ENCODE data around the gene ADCY10.
"Not testable (repeated sequence)": the region's sequence is repeated elsewhere in the genome, so short reads cannot be mapped to it uniquely, and the experiment has no call there.

ADCY10 gene

DNA sequence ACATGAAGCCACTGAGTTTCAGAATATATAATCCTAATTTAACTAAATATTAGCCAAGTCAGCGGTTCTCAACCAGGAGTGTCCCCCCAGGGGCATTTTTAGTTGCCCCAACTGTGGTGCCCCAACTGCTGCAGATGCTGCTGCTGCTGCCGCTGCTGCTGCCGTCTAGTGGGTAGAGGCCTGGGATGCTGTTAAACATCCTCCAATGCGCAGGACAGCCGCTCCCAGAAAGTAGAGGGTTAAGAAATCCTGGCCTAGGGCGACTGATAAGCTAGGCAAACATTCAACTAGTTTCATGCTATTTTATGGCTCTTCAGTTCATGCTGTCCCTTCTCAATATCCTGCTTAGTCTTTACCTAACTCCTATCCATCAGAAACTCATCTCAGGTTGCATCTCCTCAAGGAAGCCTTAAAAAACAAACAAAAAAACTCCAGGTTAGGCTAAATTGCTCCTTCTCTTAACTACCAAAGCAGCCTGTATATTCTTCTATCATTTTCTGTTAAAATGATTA is 12.6 kb upstream of the ADCY10 start:
- DNase-seq (ENCODE audit: low read depth in 2 of 2), result no peak

GRCh38 chr1:167924543-167925231 is 10.8 kb upstream of the ADCY10 start:
- DNase-seq (ENCODE audit: low read depth in 2 of 2), result no peak

DNA sequence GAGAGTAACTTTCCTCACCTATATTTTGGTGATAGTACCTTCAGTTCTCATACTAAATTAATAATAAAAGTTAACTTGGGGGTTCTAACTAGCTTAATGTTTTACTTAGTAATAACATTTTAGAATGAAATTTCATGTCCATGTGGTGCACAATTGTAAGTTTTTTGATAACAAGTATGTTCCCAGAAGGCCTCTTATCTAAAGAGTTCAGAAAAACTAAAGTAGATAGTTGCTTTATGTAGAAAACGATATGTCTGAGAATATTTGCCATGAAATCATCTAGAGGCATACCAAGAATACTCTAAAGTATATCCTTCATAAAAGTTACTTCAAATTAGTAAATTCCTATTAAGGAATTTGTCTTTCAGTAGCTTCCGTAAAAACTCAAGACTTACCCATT is 10.2 kb upstream of the ADCY10 start:
- DNase-seq (ENCODE audit: low read depth in 2 of 2), result no peak

DNA sequence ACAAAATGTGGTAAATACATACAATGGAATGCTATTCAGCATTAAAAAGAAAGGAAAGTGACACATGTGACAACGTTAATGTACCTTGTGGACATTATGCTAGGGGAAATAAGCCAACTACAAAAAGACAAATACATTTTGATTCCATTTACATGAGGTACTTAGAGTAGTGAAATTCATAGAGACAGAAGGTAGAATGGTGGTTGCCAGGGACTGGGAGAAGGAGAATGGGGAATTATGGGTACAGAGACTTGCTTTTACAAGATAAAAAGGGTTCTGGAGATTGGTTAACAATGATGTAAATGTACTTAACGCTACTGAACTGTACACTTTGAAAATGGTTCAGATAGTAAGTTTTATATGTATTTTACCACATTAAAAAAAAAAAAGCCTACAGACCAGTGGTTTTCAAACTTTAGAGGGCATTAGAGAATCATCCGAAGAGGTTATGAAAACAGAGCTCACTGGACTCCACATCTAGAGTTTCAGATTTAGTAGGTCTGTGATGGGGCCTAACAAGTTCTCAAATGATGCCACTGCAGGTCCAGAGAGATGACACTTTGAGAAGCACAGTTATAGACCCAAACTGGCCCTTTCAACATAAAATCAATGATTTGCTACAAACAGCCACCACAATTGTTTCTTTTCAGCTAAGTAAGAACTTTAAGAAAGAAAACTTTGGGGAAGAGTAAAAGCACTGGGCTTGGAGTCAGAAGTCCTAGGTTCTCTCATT is 9.6 kb upstream of the ADCY10 start:
- DNase-seq (ENCODE audit: low read depth in 2 of 2), result no peak

DNA sequence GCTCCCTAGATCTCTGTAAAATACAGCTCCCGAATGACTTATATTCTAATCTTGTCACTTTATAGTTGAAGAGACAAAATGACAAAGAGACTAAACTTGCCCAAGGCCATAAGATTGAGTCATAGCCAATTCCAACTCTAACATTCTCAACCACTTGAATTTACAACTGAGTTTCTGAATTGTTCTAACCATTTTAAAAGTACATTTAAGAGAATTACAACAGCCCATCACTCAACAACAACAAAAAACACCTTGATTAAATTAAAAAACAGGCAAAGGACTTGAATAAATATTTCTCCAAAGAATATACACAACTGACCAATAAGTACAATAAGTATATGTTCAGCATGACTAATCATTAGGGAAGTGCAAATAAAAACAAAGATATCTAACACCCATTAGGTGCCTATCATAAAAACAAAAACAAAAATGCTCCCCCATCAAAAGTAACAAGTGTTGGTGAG is 8.7 kb upstream of the ADCY10 start:
- no peak for DNase-seq (ENCODE audit: low read depth in 2 of 2)

GRCh38 chr1:167922023-167922422 is 8.1 kb upstream of the ADCY10 start:
- DNase-seq (ENCODE audit: low read depth in 2 of 2), result no peak

- no peak for DNase-seq (ENCODE audit: low read depth in 2 of 2)
These were observed 3.0 kb upstream of the ADCY10 start for GRCh38 chr1:167916766-167917511.

GRCh38 chr1:167915569-167915968 is 1.6 kb upstream of the ADCY10 start:
- no peak for DNase-seq (ENCODE audit: low read depth in 2 of 2)

DNA sequence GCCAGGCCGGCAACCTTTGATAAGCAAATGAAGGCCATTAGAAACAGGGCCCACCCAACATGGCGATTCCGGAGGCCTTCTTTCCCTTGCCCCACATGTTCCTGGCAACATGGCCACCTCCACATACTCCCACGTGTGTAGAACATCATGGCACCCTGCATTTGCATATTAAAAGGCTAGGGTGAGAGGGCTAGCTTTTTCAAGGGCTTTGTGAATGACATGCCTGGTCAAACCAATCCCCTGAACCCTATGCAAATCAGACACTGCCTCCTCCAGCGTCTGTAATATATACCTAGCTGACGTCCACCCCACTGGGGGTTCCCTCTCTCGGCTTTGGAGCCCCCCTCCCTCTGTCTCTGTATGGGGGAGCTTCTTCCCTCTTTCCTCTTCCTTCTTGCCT is 1.6 kb downstream of the ADCY10 start:
- no peak for DNase-seq (ENCODE audit: low read depth in 2 of 2)

DNA sequence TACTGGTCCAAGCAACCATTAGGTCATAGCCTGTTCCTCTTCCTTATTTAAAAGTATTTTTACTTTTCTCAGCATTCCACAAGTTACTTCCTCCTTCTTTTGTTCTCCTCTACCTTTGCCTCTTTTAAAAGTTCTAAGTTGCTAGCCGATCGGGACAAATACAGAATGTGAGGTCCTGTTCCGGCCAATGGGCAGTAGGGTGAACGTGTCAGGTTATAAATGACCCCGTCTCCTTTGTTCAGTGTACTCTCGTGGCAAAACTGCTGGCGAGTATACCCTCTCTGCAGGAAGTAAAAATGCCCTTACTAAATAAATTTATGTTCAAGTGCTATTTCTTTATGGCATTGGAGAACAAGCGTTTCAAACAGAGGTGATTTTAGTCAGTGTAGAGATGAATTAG is 2.5 kb downstream of the ADCY10 start:
- DNase-seq (ENCODE audit: low read depth in 2 of 2), result no peak

DNA sequence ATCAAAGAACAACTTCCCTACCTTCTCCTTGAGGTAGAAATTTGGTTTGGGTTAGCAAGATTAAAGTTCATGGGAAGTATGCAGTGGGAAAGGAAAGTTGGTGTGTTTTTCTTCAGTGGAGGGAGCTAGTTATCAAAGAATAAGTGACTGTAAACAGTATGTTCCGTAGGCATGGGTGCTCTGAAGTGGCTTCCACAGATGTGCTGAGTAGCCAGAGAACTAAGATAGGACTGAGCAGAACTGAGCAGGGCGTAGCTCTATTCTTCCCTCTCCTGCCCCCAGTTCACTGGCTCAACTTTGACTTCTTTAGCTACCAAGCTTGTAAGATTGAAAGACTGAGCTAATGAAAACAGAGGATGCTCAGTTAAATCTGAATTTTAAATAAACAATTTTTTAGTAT is 3.4 kb downstream of the ADCY10 start:
- DNase-seq (ENCODE audit: low read depth in 2 of 2), result no peak

DNA sequence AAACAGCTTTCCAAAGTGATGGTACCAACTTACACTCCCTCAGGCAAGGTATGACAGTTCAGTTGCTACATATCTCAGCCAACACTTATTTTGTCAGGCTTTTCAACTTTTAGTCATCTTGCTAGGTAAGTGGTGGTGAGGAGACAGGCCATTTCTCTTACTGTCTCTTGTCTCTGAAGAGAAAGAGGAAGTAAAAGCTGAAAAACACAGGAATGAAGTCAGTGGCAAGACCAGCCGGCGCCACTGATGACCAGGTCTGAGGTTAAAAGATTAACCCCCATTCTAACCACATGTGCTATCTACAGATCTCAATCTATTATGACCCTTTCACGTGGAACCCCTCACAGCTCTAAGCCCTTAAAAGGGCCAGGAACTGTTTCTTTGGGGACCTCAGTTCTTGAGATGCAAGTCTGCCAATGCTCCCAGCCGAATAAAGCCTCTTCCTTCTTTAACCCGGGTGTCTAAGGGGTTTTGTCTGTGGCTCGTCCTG is 4.2 kb downstream of the ADCY10 start:
- DNase-seq (ENCODE audit: low read depth in 2 of 2), result no peak

GRCh38 chr1:167905671-167906070 is 8.3 kb downstream of the ADCY10 start:
- DNase-seq (ENCODE audit: low read depth in 2 of 2), result no peak

- DNase-seq (ENCODE audit: low read depth in 2 of 2), result no peak
These were observed 8.8 kb downstream of the ADCY10 start for GRCh38 chr1:167905182-167905581.

GRCh38 chr1:167904652-167905130 is 9.2 kb downstream of the ADCY10 start:
- no peak for DNase-seq (ENCODE audit: low read depth in 2 of 2)

DNA sequence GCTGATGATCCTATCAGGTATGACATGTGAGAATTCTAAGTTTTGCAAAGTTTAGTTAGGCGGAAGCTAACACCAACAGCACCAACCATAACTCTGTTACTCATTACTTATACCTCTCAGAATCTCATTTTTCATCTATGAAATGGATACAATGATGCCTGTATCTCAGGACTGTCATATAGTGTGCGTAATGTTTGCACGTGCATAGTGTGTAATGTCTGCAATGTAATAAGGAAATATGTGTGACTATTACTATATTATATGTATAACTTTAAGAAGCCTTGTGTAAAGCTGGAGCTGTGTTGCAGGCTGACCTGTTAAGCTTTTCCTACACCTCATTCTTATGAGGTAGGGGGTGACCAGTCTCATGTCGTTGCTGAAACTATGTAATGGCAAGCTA is 13.0 kb downstream of the ADCY10 start:
- no peak for DNase-seq (ENCODE audit: low read depth in 2 of 2)

DNA sequence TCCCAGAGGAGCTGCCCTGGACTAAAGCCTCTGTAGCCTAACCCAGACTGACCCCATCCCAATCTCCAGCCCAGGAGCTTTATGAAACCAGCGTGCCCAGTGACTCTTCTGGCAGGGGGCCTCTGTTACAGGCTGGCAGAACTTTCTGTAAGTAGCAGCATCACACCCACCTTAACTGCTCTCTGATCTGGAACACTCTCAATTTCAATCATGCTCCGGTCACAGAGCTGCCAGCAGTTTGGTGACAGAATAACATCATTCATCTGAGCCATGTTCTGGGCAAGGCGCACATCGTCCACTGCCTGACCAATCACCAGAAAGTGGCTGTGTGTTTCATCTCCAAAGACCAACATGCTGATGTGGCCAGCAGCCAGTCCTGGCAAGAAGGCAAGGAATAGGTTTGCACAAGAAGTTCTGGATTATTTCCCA is 14.7 kb downstream of the ADCY10 start:
- DNase-seq (ENCODE audit: low read depth in 2 of 2), result no peak

DNA sequence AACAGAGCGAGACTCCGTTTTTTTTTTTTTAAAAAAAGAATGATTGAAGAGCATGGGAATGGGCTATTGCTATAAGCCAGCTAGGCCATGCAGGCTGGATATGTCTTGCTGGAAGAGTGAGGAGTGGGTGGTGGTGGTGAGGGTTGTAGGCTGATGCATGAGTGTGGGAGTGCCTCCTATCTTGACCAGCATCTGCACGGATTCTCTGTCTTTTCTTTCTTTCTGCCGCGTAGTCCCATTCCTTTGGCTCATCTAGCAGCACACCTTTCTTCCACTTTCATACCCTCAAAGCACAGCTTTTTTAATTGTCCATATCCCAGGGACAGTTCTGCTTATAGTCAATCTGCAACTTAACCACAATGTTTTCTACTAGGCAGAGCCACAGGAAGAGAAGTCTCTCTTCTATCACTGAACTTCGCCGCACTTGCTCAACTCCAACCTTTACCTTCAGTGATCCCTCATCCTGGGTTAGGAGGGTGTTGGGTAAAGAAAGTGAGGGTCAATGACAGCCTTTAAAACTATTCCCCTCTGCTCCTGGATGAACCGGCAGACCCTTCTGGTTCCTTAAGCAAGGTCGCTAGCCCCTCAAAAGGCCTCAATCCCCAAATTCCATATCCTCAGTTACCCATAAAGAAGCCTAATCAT is 15.2 kb downstream of the ADCY10 start:
- no peak for DNase-seq (ENCODE audit: low read depth in 2 of 2)

DNA sequence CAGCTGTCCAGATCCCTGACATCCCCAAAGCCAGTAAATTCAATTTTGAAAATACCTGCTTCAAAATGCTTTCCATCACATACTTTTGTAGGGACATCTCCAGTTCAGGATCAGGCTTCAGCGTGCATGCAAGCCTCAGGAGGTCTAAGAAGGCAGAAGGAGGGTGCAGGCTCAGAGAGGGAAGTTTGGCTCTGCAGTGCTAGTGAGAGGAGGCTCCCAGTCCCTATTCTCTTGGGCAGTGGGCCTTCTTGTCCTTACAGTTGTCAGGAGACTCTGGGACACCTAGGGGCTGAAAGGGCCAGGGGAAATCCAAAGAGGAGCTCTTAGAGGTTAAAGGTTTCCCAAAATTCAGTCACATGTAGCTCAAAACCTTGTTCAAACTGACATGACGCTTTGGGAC is 20.1 kb downstream of the ADCY10 start:
- no peak for DNase-seq (ENCODE audit: low read depth in 2 of 2)

- no peak for DNase-seq (ENCODE audit: low read depth in 2 of 2)
These were observed 23.5 kb downstream of the ADCY10 start for GRCh38 chr1:167890400-167890799.

DNA sequence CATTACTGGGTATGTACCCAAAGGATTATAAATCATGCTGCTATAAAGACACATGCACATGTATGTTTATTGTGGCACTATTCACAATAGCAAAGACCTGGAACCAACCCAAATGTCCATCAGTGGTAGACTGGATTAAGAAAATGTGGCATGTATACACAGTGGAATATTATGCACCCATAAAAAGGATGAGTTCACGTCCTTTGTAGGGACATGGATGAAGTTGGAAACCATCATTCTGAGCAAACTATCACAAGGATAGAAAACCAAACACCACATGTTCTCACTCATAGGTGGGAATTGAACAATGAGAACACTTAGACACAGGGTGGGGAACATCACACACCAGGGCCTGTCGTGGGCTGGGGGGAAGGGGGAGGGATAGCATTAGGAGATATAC is 26.7 kb downstream of the ADCY10 start:
- not testable (repeated sequence) for DNase-seq (ENCODE audit: low read depth in 2 of 2)

GRCh38 chr1:167882376-167882775 is 31.6 kb downstream of the ADCY10 start:
- DNase-seq (ENCODE audit: low read depth in 2 of 2), result no peak
